Panc1 (cell line): Measurements from ENCODE around the gene TRDN. TPM values are rescaled to one million over a fixed set of nuclear protein-coding genes. Genes with fewer than 3 reads are reported as not detected.

Experiments used
- ATAC-seq: fragments of 200-7000 bp; cut with Tn5 transposase; 2 replicates; pipeline ENCODE4 v1.9.1; 2020; ENCODE audit warnings: mild to moderate bottlenecking, moderate library complexity
- BruUV-seq: library from RNA; stranded (reverse); fragments of 400-500 nt; replicated peaks from 2 replicates; lab custom pipeline; 2021; lab: Mats Ljungman, UMichigan
- CTCF ChIA-PET: fragments of 300-600 bp; sonication (Branson Sonifier 250); formaldehyde crosslinking; loops from one replicate; lab custom pipeline; 2022; ENCODE audit warnings: antibody characterized with exemption; lab: Charles Lee
- POLR2A ChIA-PET: fragments of 300-600 bp; sonication (Branson Sonifier 250); formaldehyde crosslinking; loops from one replicate; lab custom pipeline; 2022; ENCODE audit warnings: antibody characterized with exemption; lab: Charles Lee
- DNase-seq: peaks from one replicate; pipeline ENCODE4 v3.0.0-alpha.2; 2010; ENCODE audit warnings: low read depth, low spot score
- H3K27ac ChIP-seq: 2 replicates; pipeline ENCODE4 v1.5.1; 2011; ENCODE audit warnings: mild to moderate bottlenecking, low read length, inconsistent platforms
- H3K27me3 ChIP-seq: fragments of 200-500 bp; sonication (Bioruptor generic); 2 replicates; pipeline ENCODE4 v1.6.0; 2014; ENCODE audit warnings: low read length, inconsistent platforms; ENCODE audit not compliant: control insufficient read depth, insufficient read depth
- H3K36me3 ChIP-seq: fragments of 200-500 bp; sonication (Bioruptor generic); 2 replicates; pipeline ENCODE4 v1.5.1; 2014; ENCODE audit warnings: inconsistent platforms, mild to moderate bottlenecking, low read length, moderate library complexity; ENCODE audit not compliant: control insufficient read depth, insufficient read depth
- H3K4me1 ChIP-seq: 2 replicates; pipeline ENCODE4 v1.5.1; 2011; ENCODE audit warnings: inconsistent platforms, mild to moderate bottlenecking, low read length, moderate library complexity; ENCODE audit not compliant: control insufficient read depth, insufficient read depth
- H3K4me3 ChIP-seq, 2 experiments: 2 replicates each; pipeline ENCODE4 v1.5.1; 2011 to 2012; ENCODE audit warnings: low read depth in 2 of 2, low read length in 2 of 2, mild to moderate bottlenecking in 2 of 2, inconsistent platforms in 1 of 2, moderate library complexity in 1 of 2
- H3K9me3 ChIP-seq: fragments of 200-500 bp; sonication (Bioruptor generic); 2 replicates; pipeline ENCODE4 v1.5.1; 2014; ENCODE audit warnings: low read depth, mild to moderate bottlenecking, inconsistent platforms, low read length, moderate library complexity; ENCODE audit not compliant: control insufficient read depth, insufficient read depth
- CTCF ChIP-seq: fragments of 450-650 bp; IDR thresholded peaks from 2 replicates; pipeline ENCODE4 v1.5.1; 2017; ENCODE audit warnings: mild to moderate bottlenecking
- POLR2AphosphoS5 ChIP-seq: IDR thresholded peaks from 2 replicates; pipeline ENCODE4 v1.6.1; 2012; ENCODE audit warnings: mild to moderate bottlenecking, low read depth, low read length, moderate library complexity
- REST ChIP-seq, 2 experiments: IDR thresholded peaks; 2 replicates each; pipeline ENCODE4 v1.6.1; 2011 to 2012; ENCODE audit warnings: low read depth in 2 of 2, control low read depth in 1 of 2, low read length in 1 of 2, mild to moderate bottlenecking in 1 of 2, moderate library complexity in 1 of 2; ENCODE audit not compliant: insufficient read depth in 1 of 2
- SIN3A ChIP-seq: IDR thresholded peaks from 2 replicates; pipeline ENCODE4 v1.6.1; 2012; ENCODE audit warnings: low read depth, mild to moderate bottlenecking, low read length, moderate library complexity, borderline replicate concordance; ENCODE audit not compliant: insufficient read depth
- TCF7L2 ChIP-seq: IDR thresholded peaks from 2 replicates; pipeline ENCODE4 v1.6.1; 2011; ENCODE audit warnings: mild to moderate bottlenecking, low read depth, low read length, inconsistent platforms
- in situ Hi-C: cut with HindIII; loops from 2 replicates; pipeline ENCODE4 v1.10.0; 2016; ENCODE audit warnings: low sequenced_read_pairs, low pct_unique_long_range_greater_than_20kb
- intact Hi-C: fragments of 100-400 bp; cut with micrococcal nuclease; formaldehyde crosslinking; loops from one replicate; pipeline ENCODE4 v1.10.0; 2022; ENCODE audit not compliant: unreplicated experiment
- total RNA-seq: library from RNA; stranded (reverse); gene quantifications from one replicate; pipeline ENCODE4 v1.2.1, GENCODE V29; 2021; ENCODE audit not compliant: unreplicated experiment

TRDN gene
- total RNA-seq, 1 experiment from 2014 or later: not detected

- DNase-seq (no peak), ATAC-seq (no peak)
- in situ Hi-C loops (no loop called here), intact Hi-C loops (no loop called here)
- BruUV-seq: no TSS peak
- Histone ChIP-seq H3K27me3 (no peaks in the 10 kb centered on the region), H3K9me3 (no peaks in the 10 kb centered on the region), H3K27ac (no peak overlapping the region), H3K4me3 (no peak overlapping the region), H3K4me1 (no peaks in the 10 kb centered on the region), H3K36me3 (no peaks in the 10 kb centered on the region)
- ChIA-PET POLR2A (no interaction called here), CTCF (no interaction called here)
- TF ChIP-seq POLR2AphosphoS5 (no peak), REST (IDR thresholded peaks at IDR 0.05; ENCODE audit: insufficient read depth in 1 of 2, low read depth in 2 of 2, low read length in 1 of 2) (no peak), SIN3A (no peak), CTCF (no peak), TCF7L2 (no peak)
These were observed 102.7 kb downstream of the TRDN start for GRCh38 chr6:123533862-123534648.

- TF ChIP-seq CTCF: no peak
- no peak for TF ChIP-seq POLR2AphosphoS5
- TF ChIP-seq REST (IDR thresholded peaks at IDR 0.05; ENCODE audit: insufficient read depth in 1 of 2, low read depth in 2 of 2, low read length in 1 of 2): no peak
- no peak for TF ChIP-seq TCF7L2
- TF ChIP-seq SIN3A: no peak
- H3K27ac ChIP-seq: no peak overlapping the region
- ATAC-seq: no peak
These were observed 106.9 kb downstream of the TRDN start for GRCh38 chr6:123529843-123530242.

More at GRCh38 chr6:123529843-123530242, 106.9 kb downstream of the TRDN start:
- H3K9me3 ChIP-seq: no peaks in the 10 kb centered on the region
- ChIA-PET POLR2A (no interaction called here), CTCF (no interaction called here)
- in situ Hi-C loops: no loop called here
- no TSS peak for BruUV-seq
- no peak overlapping the region for H3K4me3 ChIP-seq
- no peaks in the 10 kb centered on the region for H3K36me3 ChIP-seq
- H3K27me3 ChIP-seq: no peaks in the 10 kb centered on the region
- no peaks in the 10 kb centered on the region for H3K4me1 ChIP-seq
- intact Hi-C loops: no loop called here
- DNase-seq: no peak
